ENCODE data around the gene CELF5.

The CELF5 gene

GRCh38 chr19:3248728-3249326 lies 24.4 kb downstream of the CELF5 start:
- DNase-seq, result no peak

GRCh38 chr19:3249408-3249807 lies 24.9 kb downstream of the CELF5 start:
- DNase-seq, result no peak

GRCh38 chr19:3250675-3251074 lies 26.2 kb downstream of the CELF5 start:
- DNase-seq, result peak in 5 of 6 experiments; percentile 9 to 28 (median 19)

- no peak for DNase-seq
Observed at GRCh38 chr19:3251229-3251628, 26.8 kb downstream of the CELF5 start.

GRCh38 chr19:3252650-3253049 lies 28.2 kb downstream of the CELF5 start:
- DNase-seq, result no peak

GRCh38 chr19:3253270-3253669 lies 28.8 kb downstream of the CELF5 start:
- no peak for DNase-seq

- DNase-seq, result no peak
Observed at GRCh38 chr19:3254520-3254919, 30.1 kb downstream of the CELF5 start.

GRCh38 chr19:3257071-3257470 lies 32.6 kb downstream of the CELF5 start:
- DNase-seq, result no peak

GRCh38 chr19:3262362-3262761 lies 37.9 kb downstream of the CELF5 start:
- DNase-seq, result no peak

GRCh38 chr19:3263866-3264265 lies 39.4 kb downstream of the CELF5 start:
- DNase-seq, result no peak

- no peak for DNase-seq
Observed at GRCh38 chr19:3265432-3265831, 41.0 kb downstream of the CELF5 start.

- DNase-seq, result no peak
Observed at GRCh38 chr19:3266092-3266693, 41.7 kb downstream of the CELF5 start.

GRCh38 chr19:3266792-3267514 lies 42.5 kb downstream of the CELF5 start:
- DNase-seq, result no peak

GRCh38 chr19:3268326-3268725 lies 43.9 kb downstream of the CELF5 start:
- no peak for DNase-seq

- no peak for DNase-seq
Observed at GRCh38 chr19:3268763-3269162, 44.3 kb downstream of the CELF5 start.

- no peak for DNase-seq
Observed at GRCh38 chr19:3269916-3270671, 45.6 kb downstream of the CELF5 start.

- DNase-seq, result peak in 5 of 6 experiments; percentile 8 to 31 (median 21)
Observed at GRCh38 chr19:3270902-3271301, 46.4 kb downstream of the CELF5 start.

- DNase-seq, result no peak
Observed at GRCh38 chr19:3272401-3272931, 48.0 kb downstream of the CELF5 start.

GRCh38 chr19:3272952-3273351 lies 48.5 kb downstream of the CELF5 start:
- DNase-seq, result no peak

- no peak for DNase-seq
Observed at GRCh38 chr19:3274245-3274941, 49.9 kb downstream of the CELF5 start.

GRCh38 chr19:3274942-3275582 lies 50.6 kb downstream of the CELF5 start:
- peak in 5 of 6 experiments; percentile 3 to 41 (median 34) for DNase-seq
